ENCODE data around the gene FAM114A2. TPM values are rescaled to one million over a fixed set of nuclear protein-coding genes. Genes with fewer than 3 reads are reported as not detected.
"Not testable (repeated sequence)": the region's sequence is repeated elsewhere in the genome, so short reads cannot be mapped to it uniquely, and the experiment has no call there.

FAM114A2 gene
- polyA plus RNA-seq, 4 donors: 7.2 to 18.5 (median 10.8) TPM

DNA sequence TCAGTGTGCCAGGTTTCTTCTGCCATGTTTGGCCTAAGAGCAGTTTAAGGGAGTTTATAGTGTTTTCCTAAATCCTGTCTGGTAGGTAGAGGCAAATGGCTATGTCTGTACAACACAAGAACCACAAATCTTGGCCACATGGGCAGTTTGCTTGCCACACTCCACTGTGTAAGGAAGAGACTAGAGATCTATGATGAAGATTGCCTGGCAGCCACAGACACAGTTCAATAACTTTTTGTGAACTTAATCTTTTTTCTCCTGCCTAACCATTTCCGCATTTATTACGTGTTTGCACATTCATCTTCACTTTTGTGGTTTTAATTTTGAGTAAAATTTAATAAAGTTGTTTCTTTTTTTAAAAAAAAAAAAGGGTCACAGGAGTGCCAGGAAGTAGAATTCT is 5.9 kb upstream of the FAM114A2 start:
- DNase-seq (no peak), FAIRE-seq (no peak)
- Histone ChIP-seq H3K36me3 (ENCODE audit: control insufficient read depth in 3 of 3, insufficient read depth in 2 of 3, low read depth in 1 of 3, low read length in 3 of 3) (peaks cover 0 to 6% (median 5%) of the 10 kb centered on the region in 3 donors), H3K9me3 (ENCODE audit: control insufficient read depth in 2 of 2, insufficient read depth in 1 of 2, low read depth in 1 of 2, low read length in 1 of 2) (no peaks in the 10 kb centered on the region), H3K27me3 (ENCODE audit: control insufficient read depth in 3 of 3, insufficient read depth in 3 of 3, low read length in 3 of 3) (no peaks in the 10 kb centered on the region), H3K27ac (ENCODE audit: low read depth in 1 of 3, low read length in 2 of 3) (no peak overlapping the region), H3K4me3 (ENCODE audit: low read depth in 1 of 3, low read length in 3 of 3) (no peak overlapping the region), H3K4me1 (ENCODE audit: control insufficient read depth in 3 of 3, insufficient read depth in 2 of 3, low read depth in 1 of 3, low read length in 2 of 3) (peaks cover 0 to 4% (median 2%) of the 10 kb centered on the region in 3 donors)
- 83 to 92% (median 90%) methylated on average over 2 of the region's 2 CpGs for WGBS, 3 donors

DNA sequence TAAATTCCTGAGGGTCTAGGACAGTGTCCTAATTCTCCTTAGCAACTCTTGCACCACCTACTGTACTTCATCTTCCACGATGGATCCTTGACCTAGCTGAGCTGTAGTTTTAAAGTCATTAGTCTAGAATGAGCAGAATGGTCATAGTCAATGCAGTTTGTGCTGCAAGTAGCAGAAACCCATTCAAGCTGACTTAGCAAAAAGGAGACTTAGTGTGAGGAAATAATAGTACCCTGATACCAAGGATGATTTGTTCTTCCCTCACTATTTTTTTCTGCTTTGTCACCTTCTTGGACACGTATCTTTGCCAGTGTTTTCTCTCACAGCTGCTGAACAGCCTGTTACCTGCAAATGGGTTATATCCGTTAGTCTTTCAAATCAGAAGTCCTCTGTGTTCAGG is 5.4 kb upstream of the FAM114A2 start:
- no peak for FAIRE-seq
- no peak for DNase-seq
- Histone ChIP-seq H3K4me1 (ENCODE audit: control insufficient read depth in 3 of 3, insufficient read depth in 2 of 3, low read depth in 1 of 3, low read length in 2 of 3) (peaks cover 0 to 6% (median 2%) of the 10 kb centered on the region in 3 donors), H3K27ac (ENCODE audit: low read depth in 1 of 3, low read length in 2 of 3) (no peak overlapping the region), H3K9me3 (ENCODE audit: control insufficient read depth in 2 of 2, insufficient read depth in 1 of 2, low read depth in 1 of 2, low read length in 1 of 2) (no peaks in the 10 kb centered on the region), H3K27me3 (ENCODE audit: control insufficient read depth in 3 of 3, insufficient read depth in 3 of 3, low read length in 3 of 3) (no peaks in the 10 kb centered on the region), H3K36me3 (ENCODE audit: control insufficient read depth in 3 of 3, insufficient read depth in 2 of 3, low read depth in 1 of 3, low read length in 3 of 3) (peaks cover 0 to 5% (median 5%) of the 10 kb centered on the region in 3 donors), H3K4me3 (ENCODE audit: low read depth in 1 of 3, low read length in 3 of 3) (no peak overlapping the region)
- WGBS, 3 donors: 86 to 89% (median 87%) methylated on average over 3 of the region's 3 CpGs

DNA sequence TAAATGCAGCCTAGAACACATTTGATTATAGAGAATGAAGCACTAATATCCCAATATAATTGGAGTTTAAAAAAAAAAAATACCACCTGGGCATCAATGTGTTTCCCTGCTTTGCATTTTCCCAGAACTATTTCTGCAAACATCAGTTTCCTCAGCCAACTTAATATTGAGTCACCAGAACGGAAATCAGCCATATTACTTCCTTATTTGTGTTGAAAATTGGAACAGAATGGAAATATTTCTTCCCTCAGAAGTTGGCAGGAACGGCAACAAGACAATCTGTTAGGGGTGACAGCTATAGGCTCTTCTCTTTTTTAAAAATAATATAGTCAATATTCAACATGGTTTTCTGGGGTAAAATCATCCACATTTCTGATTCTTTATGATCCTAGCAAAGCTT is 4.1 kb upstream of the FAM114A2 start:
- Histone ChIP-seq H3K36me3 (ENCODE audit: control insufficient read depth in 3 of 3, insufficient read depth in 2 of 3, low read depth in 1 of 3, low read length in 3 of 3) (peaks cover 0 to 5% (median 5%) of the 10 kb centered on the region in 3 donors), H3K4me1 (ENCODE audit: control insufficient read depth in 3 of 3, insufficient read depth in 2 of 3, low read depth in 1 of 3, low read length in 2 of 3) (peaks cover 0 to 6% (median 2%) of the 10 kb centered on the region in 3 donors), H3K9me3 (ENCODE audit: control insufficient read depth in 2 of 2, insufficient read depth in 1 of 2, low read depth in 1 of 2, low read length in 1 of 2) (no peaks in the 10 kb centered on the region), H3K27me3 (ENCODE audit: control insufficient read depth in 3 of 3, insufficient read depth in 3 of 3, low read length in 3 of 3) (no peaks in the 10 kb centered on the region), H3K4me3 (ENCODE audit: low read depth in 1 of 3, low read length in 3 of 3) (no peak overlapping the region), H3K27ac (ENCODE audit: low read depth in 1 of 3, low read length in 2 of 3) (no peak overlapping the region)
- DNase-seq (no peak), FAIRE-seq (no peak)
- 42 to 71% (median 64%) methylated on average over 2 of the region's 2 CpGs for WGBS, 3 donors

- peak overlapping the region in 2 of 3 donors; percentile 79 to 98 for H3K27ac ChIP-seq (ENCODE audit: low read depth in 1 of 3, low read length in 2 of 3)
Observed at GRCh38 chr5:154039458-154039829, 734 bp upstream of the FAM114A2 start.

GRCh38 chr5:154038261-154038706 is 426 bp downstream of the FAM114A2 start:
- FAIRE-seq: no peak
- peaks cover 0 to 2% (median 2%) of the 10 kb centered on the region in 3 donors for H3K4me1 ChIP-seq (ENCODE audit: control insufficient read depth in 3 of 3, insufficient read depth in 2 of 3, low read depth in 1 of 3, low read length in 2 of 3)
- no peaks in the 10 kb centered on the region for H3K27me3 ChIP-seq (ENCODE audit: control insufficient read depth in 3 of 3, insufficient read depth in 3 of 3, low read length in 3 of 3)
- H3K36me3 ChIP-seq (ENCODE audit: control insufficient read depth in 3 of 3, insufficient read depth in 2 of 3, low read depth in 1 of 3, low read length in 3 of 3): no peaks in the 10 kb centered on the region
- H3K27ac ChIP-seq (ENCODE audit: low read depth in 1 of 3, low read length in 2 of 3): peak overlapping the region; percentile 79 to 98 (median 83)
- H3K4me3 ChIP-seq (ENCODE audit: low read depth in 1 of 3, low read length in 3 of 3): peak overlapping the region; percentile 48 to 93 (median 57)
- WGBS, 3 donors: 0% methylated on average over 22 of the region's 22 CpGs
- peak in 1 of 2 donors; percentile 63 for DNase-seq
- no peaks in the 10 kb centered on the region for H3K9me3 ChIP-seq (ENCODE audit: control insufficient read depth in 2 of 2, insufficient read depth in 1 of 2, low read depth in 1 of 2, low read length in 1 of 2)

More at GRCh38 chr5:154039458-154039829, 734 bp upstream of the FAM114A2 start:
- Histone ChIP-seq H3K27me3 (ENCODE audit: control insufficient read depth in 3 of 3, insufficient read depth in 3 of 3, low read length in 3 of 3) (no peaks in the 10 kb centered on the region), H3K9me3 (ENCODE audit: control insufficient read depth in 2 of 2, insufficient read depth in 1 of 2, low read depth in 1 of 2, low read length in 1 of 2) (no peaks in the 10 kb centered on the region), H3K4me3 (ENCODE audit: low read depth in 1 of 3, low read length in 3 of 3) (peak overlapping the region; percentile 48 to 93 (median 57)), H3K4me1 (ENCODE audit: control insufficient read depth in 3 of 3, insufficient read depth in 2 of 3, low read depth in 1 of 3, low read length in 2 of 3) (peaks cover 0 to 2% (median 2%) of the 10 kb centered on the region in 3 donors), H3K36me3 (ENCODE audit: control insufficient read depth in 3 of 3, insufficient read depth in 2 of 3, low read depth in 1 of 3, low read length in 3 of 3) (no peaks in the 10 kb centered on the region)
- DNase-seq (no peak), FAIRE-seq (no peak)
- WGBS, 3 donors: 27 to 44% (median 42%) methylated on average over 1 of the region's 1 CpG

GRCh38 chr5:154034944-154035343 is 3.8 kb downstream of the FAM114A2 start:
- Histone ChIP-seq H3K4me1 (ENCODE audit: control insufficient read depth in 3 of 3, insufficient read depth in 2 of 3, low read depth in 1 of 3, low read length in 2 of 3) (peaks cover 0 to 2% (median 2%) of the 10 kb centered on the region in 3 donors), H3K27ac (ENCODE audit: low read depth in 1 of 3, low read length in 2 of 3) (no peak overlapping the region), H3K36me3 (ENCODE audit: control insufficient read depth in 3 of 3, insufficient read depth in 2 of 3, low read depth in 1 of 3, low read length in 3 of 3) (peaks cover 0 to 2% (median 0%) of the 10 kb centered on the region in 3 donors), H3K27me3 (ENCODE audit: control insufficient read depth in 3 of 3, insufficient read depth in 3 of 3, low read length in 3 of 3) (no peaks in the 10 kb centered on the region), H3K9me3 (ENCODE audit: control insufficient read depth in 2 of 2, insufficient read depth in 1 of 2, low read depth in 1 of 2, low read length in 1 of 2) (no peaks in the 10 kb centered on the region), H3K4me3 (ENCODE audit: low read depth in 1 of 3, low read length in 3 of 3) (no peak overlapping the region)
- DNase-seq (no peak), FAIRE-seq (no peak)
- WGBS, 3 donors: 61 to 79% (median 75%) methylated on average over 3 of the region's 3 CpGs

DNA sequence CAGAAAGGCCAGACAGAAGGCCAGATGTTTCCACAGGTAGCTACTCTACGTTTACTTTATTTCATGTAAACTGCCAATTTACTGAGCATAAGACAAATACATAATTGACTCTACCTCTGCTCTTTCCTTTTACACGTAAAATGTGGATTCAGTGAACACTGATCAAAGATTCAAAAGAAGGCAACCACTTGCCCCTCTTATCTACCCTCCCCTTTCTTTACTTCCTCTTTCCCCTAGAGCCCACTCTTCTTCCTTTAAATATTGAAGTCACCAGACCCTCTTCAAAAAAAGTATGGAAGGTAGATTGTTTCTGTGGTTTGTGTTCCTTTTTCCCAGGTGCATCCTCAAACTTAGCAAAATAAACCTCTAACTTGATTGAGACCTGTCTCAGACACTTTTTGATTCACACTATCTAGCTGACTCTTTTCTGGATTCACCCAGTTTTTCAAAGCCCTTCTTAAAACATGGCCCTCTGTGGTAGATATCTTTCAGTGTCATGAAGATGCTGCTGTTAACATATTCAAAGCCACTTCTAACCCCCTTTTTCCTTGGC is 6.7 kb downstream of the FAM114A2 start:
- Histone ChIP-seq H3K4me1 (ENCODE audit: control insufficient read depth in 3 of 3, insufficient read depth in 2 of 3, low read depth in 1 of 3, low read length in 2 of 3) (peaks cover 0 to 2% (median 0%) of the 10 kb centered on the region in 3 donors), H3K4me3 (ENCODE audit: low read depth in 1 of 3, low read length in 3 of 3) (no peak overlapping the region), H3K36me3 (ENCODE audit: control insufficient read depth in 3 of 3, insufficient read depth in 2 of 3, low read depth in 1 of 3, low read length in 3 of 3) (peaks cover 2 to 6% (median 5%) of the 10 kb centered on the region in 3 donors), H3K9me3 (ENCODE audit: control insufficient read depth in 2 of 2, insufficient read depth in 1 of 2, low read depth in 1 of 2, low read length in 1 of 2) (no peaks in the 10 kb centered on the region), H3K27me3 (ENCODE audit: control insufficient read depth in 3 of 3, insufficient read depth in 3 of 3, low read length in 3 of 3) (no peaks in the 10 kb centered on the region), H3K27ac (ENCODE audit: low read depth in 1 of 3, low read length in 2 of 3) (no peak overlapping the region)
- DNase-seq (no peak), FAIRE-seq (no peak)
- WGBS, 3 donors: 79 to 90% (median 87%) methylated on average over 2 of the region's 2 CpGs

DNA sequence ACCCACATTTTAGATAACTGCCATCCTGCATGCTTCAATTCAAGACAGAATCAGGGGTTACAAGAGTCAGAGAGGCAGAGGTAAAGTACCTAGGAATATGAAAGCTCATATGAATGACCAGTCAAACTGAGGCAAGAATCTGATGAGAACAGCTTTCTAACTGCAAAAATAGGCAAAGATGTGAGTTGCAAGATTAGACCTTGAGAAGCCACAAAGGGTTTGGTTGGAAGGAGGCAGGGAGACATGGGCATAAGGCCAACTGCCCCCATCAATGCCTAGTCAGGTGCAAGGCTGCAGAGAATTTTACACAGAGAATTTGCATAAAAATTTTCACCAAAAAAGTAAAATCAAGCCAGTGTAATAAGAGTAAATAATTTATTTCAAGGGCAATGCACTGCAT is 12.8 kb downstream of the FAM114A2 start:
- DNase-seq: no peak
- Histone ChIP-seq H3K27ac (ENCODE audit: low read depth in 1 of 3, low read length in 2 of 3) (no peak overlapping the region), H3K27me3 (ENCODE audit: control insufficient read depth in 3 of 3, insufficient read depth in 3 of 3, low read length in 3 of 3) (no peaks in the 10 kb centered on the region), H3K4me1 (ENCODE audit: control insufficient read depth in 3 of 3, insufficient read depth in 2 of 3, low read depth in 1 of 3, low read length in 2 of 3) (no peaks in the 10 kb centered on the region), H3K36me3 (ENCODE audit: control insufficient read depth in 3 of 3, insufficient read depth in 2 of 3, low read depth in 1 of 3, low read length in 3 of 3) (peaks cover 2 to 5% (median 5%) of the 10 kb centered on the region in 3 donors), H3K4me3 (ENCODE audit: low read depth in 1 of 3, low read length in 3 of 3) (no peak overlapping the region), H3K9me3 (ENCODE audit: control insufficient read depth in 2 of 2, insufficient read depth in 1 of 2, low read depth in 1 of 2, low read length in 1 of 2) (no peaks in the 10 kb centered on the region)
- no peak for FAIRE-seq

DNA sequence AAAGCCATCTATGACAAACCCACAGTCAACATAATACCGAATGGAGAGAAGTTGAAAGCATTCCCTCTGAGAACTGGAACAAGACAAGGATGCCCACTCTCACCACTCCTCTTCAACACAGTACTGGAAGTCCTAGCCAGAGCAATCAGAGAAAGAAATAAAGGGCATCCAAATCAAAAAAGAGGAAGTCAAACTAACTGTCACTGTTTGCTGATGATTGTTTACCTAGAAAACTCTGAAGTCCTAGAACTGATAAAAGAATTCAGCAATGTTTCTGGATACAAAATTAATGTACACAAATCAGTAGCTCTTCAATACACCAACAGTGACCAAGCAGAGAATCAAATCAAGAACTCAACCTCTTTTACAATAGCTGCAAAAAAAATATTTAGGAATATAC is 19.8 kb downstream of the FAM114A2 start:
- not testable (repeated sequence) for H3K27ac ChIP-seq (ENCODE audit: low read depth in 1 of 3, low read length in 2 of 3); H3K9me3 ChIP-seq (ENCODE audit: control insufficient read depth in 2 of 2, insufficient read depth in 1 of 2, low read depth in 1 of 2, low read length in 1 of 2); DNase-seq; H3K4me1 ChIP-seq (ENCODE audit: control insufficient read depth in 3 of 3, insufficient read depth in 2 of 3, low read depth in 1 of 3, low read length in 2 of 3); H3K4me3 ChIP-seq (ENCODE audit: low read depth in 1 of 3, low read length in 3 of 3); H3K27me3 ChIP-seq (ENCODE audit: control insufficient read depth in 3 of 3, insufficient read depth in 3 of 3, low read length in 3 of 3); FAIRE-seq
- H3K36me3 ChIP-seq (ENCODE audit: control insufficient read depth in 3 of 3, insufficient read depth in 2 of 3, low read depth in 1 of 3, low read length in 3 of 3): peaks cover 0 to 14% (median 11%) of the 10 kb centered on the region in 3 donors
- 91 to 96% (median 95%) methylated on average over 1 of the region's 1 CpG for WGBS, 3 donors
